GM18520 (cell line): ENCODE measurements around the gene TMOD2.
"Not testable (repeated sequence)": the region's sequence is repeated elsewhere in the genome, so short reads cannot be mapped to it uniquely, and the experiment has no call there.

Experiments used
- ATAC-seq: cut with Tn5 transposase; IDR thresholded peaks from one replicate; pipeline ENCODE4 v1.9.1; 2021; ENCODE audit not compliant: unreplicated experiment

Gene TMOD2

GRCh38 chr15:51770902-51771301, 19.5 kb downstream of the TMOD2 start:
- no peak for ATAC-seq

- ATAC-seq = no peak
These were observed 20.4 kb downstream of the TMOD2 start for GRCh38 chr15:51771773-51772172.

GRCh38 chr15:51774916-51775315, 23.5 kb downstream of the TMOD2 start:
- ATAC-seq = no peak

DNA sequence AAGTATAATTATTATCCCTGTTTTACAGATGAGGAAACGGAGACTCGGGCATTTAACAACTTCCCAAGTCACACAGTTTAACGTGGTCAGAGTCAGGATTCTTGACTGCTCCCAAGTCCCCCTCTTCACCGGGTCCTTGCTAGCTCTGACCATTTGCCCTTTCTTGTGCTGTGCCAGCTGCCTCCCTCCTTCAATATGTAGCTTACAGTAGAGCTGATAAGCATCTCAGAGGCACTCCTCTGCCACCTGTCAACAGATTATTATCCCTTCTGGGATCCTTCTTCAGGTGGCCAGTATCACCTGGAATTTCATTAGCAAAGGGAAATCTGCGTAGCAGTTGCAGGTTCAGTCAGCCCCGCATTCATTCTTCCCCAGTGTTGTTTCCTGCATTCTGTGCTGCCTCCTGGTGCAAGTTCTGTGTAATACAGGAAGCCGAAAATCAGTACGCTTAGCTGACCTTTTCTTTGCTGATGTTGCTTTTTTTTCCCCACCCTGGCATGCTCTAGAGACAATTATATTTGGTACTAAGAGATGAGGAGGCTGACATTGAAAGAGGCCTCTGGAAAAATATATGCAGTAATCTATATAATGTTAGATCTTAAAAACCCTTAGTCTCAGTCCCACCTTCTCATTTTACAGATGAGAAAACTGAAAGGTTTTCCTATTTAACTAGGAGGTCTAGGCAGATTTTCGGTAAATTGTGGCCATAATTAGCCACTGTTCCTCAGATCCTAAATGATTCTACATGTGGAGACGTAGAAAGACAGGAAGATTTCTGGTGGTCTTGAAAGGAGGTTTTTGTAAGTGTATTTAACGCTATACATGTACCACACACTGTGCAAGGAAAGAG, 24.8 kb downstream of the TMOD2 start:
- ATAC-seq = no peak

DNA sequence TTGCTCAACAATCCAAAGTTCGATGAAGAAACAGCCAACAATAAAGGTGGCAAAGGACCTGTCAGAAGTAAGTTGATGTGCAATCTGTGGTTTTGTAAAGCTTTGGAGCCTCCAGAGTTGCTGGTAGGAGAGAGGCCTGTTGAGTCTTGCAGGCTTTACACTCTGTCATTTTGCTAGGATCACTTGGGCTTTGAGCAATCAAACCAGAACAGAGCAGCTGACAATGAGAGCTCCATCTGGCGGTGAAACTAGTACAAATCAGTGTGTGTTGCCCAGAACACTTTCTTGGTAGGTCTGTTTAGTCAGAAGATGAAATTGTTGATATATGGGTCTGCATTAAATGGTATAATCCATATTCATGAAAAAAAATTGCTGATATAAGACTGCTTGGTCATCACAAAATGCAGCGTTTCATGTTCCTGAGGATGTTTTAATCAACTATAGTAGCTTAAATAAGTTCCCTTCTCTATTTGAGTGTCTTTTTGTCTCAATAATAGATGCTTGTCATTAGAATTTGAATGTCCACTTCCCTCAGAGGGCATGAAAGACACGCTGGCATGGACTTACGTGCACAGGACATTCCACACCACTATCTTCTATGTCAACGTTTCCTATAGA, 25.7 kb downstream of the TMOD2 start:
- ATAC-seq = no peak

- ATAC-seq = no peak
These were observed 29.2 kb downstream of the TMOD2 start for GRCh38 chr15:51780636-51781035.

GRCh38 chr15:51781506-51781905, 30.1 kb downstream of the TMOD2 start:
- no peak for ATAC-seq

GRCh38 chr15:51782357-51782896, 31.0 kb downstream of the TMOD2 start:
- no peak for ATAC-seq

DNA sequence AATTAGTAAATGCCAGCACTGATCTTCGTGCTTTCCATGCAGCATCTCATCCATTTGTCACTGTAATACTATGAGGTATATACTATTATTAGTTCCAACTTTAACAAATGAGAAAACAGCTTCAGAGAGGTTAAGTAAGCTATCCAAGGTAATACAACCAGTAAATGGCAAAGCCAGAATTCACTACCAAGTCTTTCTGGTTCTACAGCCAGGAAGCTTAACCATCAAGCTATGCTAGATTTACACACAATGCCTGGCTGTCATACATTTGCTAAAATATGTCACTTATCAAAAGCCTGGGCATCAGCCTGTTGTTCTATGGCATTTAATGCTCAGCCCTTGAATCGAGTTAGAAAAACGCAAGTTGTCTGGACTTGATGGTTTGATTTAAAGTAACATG, 32.6 kb downstream of the TMOD2 start:
- no peak for ATAC-seq

- ATAC-seq = not testable (repeated sequence)
These were observed 35.7 kb downstream of the TMOD2 start for GRCh38 chr15:51787130-51787529.

DNA sequence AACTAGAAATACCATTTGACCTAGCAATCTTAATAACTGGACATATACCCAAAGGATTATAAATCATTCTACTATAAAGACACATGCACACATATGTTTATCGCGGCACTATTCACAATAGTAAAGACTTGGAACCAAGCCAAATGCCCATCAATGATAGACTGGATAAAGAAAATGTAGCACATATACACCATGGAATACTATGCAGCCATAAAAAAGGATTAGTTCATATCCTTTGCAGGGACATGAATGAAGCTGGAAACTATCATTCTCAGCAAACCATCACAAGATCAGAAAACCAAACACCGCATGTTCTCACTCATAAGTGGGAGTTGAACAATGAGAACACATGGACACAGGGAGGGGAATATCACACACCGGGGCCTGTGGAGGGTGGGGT, 41.1 kb downstream of the TMOD2 start:
- ATAC-seq = not testable (repeated sequence)

DNA sequence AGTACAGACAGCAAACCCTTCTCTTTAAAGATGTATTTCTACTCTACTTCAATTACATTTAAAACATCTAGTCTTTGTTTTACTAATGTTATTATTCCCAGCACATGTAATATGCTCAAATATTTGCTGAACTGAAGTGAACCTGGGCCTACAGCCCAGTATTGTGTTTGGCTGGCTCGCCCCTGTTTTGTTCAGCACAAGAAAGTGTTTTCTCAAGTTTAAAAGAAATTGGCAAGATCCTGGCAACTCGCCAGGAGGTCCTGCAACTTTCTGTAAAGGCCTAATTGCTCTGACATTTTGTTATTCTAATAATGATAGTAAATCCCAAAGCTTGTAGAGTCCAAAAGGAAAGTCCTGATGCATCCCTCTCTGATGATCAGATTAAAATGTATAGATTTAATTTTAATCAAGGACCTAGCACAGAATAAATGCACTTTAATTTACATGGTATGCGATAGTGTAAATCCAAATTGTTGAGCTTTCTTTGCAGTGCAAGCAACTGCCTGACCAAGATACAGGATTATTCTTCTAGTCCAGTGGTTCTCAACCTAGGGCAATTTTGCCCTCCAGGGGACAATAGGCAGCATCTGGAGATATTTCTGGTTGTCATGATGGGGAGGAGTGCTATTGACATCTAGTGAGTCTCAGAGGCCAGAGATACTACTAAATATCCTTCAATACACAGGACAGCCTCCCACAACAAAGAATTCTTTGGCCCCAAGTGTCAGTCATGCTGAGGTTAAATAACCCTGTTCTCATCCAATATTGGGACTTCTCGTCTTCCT, 42.3 kb downstream of the TMOD2 start:
- ATAC-seq = no peak

- no peak for ATAC-seq
These were observed 45.5 kb downstream of the TMOD2 start for GRCh38 chr15:51796847-51797401.

DNA sequence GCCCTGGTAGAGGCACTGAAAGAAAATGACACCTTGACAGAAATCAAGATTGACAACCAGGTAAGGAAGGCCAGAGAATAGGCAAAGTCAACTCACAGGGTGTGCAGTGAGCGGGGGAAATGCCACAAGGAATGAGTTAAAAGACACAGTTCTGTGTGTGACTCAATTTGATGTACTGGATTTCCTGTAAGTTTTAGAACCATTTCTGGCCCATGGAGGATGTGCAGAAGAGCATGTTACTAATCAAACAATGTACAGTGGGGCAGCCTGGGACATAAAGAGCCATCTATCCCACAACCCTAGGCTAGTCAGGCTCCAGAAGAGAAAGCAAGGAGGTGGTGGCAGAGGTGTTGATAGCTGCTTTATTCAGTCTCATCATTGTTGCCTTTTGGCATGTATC, 46.9 kb downstream of the TMOD2 start:
- ATAC-seq = no peak

DNA sequence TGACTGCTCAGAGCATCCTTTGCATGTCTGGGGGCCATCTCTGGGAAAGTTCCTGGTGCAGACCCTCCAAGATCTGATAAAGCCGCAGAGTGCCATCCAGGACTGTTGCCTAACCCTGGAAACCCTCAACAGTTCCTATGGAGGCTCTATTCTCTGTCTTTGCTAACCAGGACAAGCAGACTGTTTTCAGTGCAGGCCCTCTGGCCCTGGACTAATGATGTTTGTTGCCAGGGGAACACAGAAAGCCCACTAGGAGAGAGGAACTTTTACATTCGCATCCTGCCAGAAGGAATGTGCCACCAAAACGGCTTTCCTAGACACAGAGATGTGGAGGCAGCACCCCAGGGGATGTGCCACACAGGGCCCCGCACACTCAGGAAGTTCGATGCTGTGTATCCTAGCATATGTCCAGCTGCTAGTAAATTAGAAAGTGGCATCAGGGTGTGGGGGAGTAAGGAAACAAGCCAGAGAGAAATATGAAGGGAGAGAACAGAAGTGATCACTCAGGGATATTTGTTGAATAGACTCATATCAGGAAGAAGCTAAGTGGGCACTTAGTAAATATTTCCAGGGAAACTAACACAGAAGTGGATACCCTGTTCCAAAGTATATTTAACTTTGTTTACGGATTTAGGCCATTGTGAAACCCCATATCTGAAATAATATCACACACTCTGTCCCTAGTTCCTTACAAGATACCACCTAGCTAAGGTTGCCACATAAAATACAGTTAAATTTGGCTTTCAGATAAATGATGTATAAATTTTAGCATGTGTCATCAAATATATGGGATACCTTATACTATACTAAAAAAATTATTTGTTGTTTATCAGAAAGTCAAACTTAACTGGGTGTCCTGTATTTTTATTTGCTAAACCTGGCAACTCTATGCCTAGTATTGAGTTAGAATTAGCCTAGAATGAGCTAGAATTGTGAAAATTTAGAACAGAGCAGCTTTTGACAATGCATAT, 48.2 kb downstream of the TMOD2 start:
- no peak for ATAC-seq

- no peak for ATAC-seq
These were observed 50.0 kb downstream of the TMOD2 start for GRCh38 chr15:51801391-51801835.

GRCh38 chr15:51802593-51802992, 51.2 kb downstream of the TMOD2 start:
- ATAC-seq = no peak

- no peak for ATAC-seq
These were observed 52.6 kb downstream of the TMOD2 start for GRCh38 chr15:51803965-51804364.

DNA sequence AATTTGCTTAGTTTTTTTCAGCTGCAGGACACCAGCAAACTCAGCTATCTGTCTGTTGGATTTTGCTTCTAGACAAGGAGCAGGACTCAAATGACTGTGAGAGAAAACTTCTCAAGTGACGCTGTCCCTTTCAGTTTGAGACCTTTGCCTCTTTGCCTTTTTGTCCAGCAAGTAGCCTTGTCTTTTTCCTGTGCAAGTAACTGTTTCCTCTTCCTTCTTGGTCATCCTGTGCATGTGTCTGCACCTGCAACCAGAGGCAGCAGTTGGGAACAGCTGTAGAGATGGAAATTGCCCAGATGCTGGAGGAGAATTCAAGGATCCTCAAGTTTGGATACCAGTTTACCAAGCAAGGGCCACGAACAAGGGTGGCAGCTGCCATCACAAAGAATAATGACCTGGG, 54.7 kb downstream of the TMOD2 start:
- no peak for ATAC-seq

DNA sequence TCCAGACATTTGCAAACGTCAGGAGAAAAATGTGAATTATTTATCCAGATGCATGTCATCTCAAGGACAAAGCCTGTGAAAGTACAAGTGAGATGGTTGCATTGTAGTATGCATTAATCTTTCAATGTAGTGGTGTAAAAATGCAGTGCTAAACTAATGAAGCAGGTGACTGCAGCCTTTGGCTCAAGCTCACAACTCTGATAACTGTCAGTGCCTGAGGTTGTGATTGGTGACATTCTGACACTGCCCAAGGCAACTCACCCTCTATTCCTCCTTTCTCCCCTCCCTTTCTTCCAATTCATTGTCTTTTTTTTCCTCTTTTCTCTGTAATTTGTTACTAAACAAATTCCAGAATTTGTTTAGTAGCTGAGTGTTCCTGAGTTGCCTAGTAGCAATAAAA, 58.1 kb downstream of the TMOD2 start:
- ATAC-seq = no peak
